NCI-H1105 treated with DMSO at 0.1 percent for 48 hours (cell line): ENCODE data around the gene RAMP1.
A peak's percentile ranks its signal among the peaks of the same experiment; 100 is the strongest.
"Not testable (repeated sequence)": the region's sequence is repeated elsewhere in the genome, so short reads cannot be mapped to it uniquely, and the experiment has no call there.

Experiments used
- DNase-seq: peaks from one replicate; lab custom pipeline; 2025; lab: John Stamatoyannopoulos, UW

Gene RAMP1

DNA sequence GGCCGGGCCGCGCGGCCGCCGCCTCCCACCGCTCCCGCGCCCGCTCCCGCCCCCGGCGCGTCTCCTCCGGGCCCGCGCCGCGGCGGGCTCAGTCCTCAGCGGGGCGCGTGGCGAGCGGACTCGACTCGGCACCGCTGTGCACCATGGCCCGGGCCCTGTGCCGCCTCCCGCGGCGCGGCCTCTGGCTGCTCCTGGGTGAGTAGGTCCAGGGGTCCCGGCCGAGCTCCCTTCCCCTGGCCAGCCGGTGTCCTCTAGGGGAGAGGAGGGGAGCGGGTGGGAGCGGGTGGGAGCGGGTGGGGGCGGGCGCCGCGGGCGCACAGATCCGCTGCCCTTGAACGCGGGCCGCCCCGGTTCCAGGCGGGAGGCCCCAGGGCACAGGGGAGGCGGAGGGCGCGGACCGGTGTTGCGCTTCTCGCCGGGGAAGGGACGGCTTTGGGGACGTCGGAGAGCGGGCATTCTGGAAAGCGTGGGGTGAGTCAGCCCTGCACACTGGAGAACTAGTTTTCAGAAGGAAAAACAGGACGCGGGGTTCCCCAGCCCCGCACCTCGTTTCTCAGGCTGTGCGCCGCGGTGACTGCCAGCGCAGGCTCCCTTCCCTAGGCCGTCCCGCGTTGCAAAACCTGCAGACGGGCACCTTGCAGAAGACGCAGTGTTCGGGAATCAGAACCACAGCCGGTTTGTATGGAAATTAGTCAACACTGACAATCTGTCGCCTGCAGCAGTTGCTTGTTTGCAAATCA, at the start of gene RAMP1:
TSS of gene RAMP1 (plus strand) at position 91 of the 740 bp plus-strand sequence. CDS start at position 144, 53 bp downstream.
- no peak for DNase-seq

DNA sequence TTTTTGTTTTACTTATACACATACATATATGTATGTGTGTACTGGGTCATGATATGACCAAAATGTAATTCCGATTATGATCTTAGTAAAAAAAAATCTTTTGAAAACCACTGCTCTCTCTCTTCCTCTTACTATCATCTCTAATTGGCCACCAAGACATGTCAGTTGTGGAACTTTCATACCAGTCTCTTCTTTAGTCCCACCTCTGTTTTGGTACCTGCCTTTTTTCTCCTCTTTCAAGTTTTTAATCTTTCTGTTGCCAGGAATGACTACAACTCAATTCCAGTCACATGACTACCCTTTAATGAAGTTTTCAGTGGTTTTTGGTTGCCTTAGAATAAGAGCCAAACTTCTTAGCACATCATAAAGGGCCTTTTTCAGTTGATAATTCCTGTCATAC, 43.8 kb upstream of the RAMP1 start:
- no peak for DNase-seq

DNA sequence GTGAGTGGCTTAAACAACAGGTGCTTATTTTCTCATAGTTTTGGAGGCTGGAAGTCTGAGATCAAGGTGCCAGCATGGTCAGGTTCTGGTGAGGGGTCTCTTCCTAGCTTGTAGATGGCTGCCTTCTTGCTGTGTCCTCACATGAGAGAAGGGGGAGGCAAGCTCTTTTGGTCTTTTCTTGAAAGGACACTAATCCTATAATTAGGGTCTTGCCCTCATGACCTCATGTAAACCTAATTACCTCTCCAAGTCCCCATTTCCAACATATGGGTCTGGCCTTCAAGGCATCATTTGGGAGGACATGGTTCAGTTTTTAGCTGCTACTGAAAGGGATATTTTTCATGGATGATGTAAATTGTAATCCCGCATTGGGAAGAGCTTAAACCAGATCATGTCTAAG, 42.9 kb upstream of the RAMP1 start:
- DNase-seq = no peak

DNA sequence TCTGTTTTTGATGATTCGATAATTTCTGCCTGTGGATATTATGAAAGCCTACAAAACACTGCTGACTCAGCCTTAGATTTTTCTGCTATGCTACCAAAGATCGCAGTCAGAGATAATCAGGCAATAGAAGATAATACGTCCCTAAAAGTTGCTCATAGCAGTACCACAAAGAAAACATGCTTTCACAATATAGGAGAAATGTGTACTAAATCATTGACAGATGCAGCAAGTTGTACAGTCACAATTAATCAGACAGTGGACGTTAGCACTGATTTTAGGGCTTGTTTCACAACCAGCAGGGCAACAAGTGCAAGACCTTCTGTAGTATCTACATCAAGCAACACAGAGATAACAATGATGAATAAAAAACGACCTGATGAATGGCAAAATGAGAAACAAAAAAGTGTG, 41.4 kb upstream of the RAMP1 start:
- no peak for DNase-seq

DNA sequence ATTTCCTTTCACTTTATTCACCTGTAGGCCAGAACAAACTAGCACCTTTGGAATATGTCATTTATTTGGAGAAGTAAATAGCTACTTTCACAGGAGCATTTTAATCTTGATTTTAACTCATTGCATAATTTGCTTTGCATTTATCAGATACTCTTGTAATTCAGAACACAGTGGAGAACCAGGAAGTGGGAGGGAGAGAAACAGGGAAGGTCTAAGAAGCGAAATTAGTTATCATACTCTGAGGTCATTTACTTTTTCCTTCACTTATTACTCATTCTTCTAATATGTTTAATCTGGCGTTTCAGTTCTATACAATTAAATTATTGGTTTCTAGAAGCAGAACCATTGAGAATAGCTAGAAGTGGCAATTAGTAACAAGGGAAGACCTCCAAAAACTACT, 40.2 kb upstream of the RAMP1 start:
- DNase-seq = no peak

DNA sequence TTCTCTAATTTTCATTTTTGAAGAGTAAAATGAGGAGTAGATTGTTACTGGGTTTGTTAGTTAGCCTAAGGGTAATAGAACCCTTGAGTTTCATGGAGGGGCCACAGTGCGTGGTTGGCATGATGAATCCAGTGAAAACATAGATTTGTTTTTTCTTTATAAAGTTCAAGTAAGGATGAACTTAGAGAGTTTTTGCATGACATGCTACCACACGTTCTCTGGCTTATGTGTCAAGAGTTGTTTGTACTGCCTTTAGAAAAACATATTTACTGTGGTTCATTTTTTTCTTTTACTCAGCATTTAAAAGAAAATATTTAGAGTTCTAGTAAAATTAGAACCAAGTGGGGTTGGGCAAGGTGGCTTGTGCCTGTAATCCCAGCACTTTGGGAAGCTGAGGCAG, 39.0 kb upstream of the RAMP1 start:
- DNase-seq = no peak

DNA sequence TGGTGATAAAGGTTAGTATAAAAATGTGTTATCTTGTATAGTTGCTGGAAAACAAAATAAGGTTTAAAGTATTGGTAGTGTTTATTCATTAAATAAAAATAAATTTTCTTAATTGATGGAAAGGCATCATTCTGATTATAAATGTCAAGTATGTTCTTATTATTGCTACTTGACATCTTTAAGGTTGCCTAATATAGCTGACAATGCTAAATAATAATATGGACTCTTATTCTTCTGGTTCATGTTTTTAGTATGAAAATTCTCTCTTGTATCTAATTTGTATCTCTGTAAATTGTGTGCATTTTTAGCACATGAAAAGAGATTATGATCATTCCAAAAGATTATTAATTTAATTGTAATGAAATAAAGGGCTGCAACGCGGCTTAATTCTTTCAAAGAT, 35.9 kb upstream of the RAMP1 start:
- no peak for DNase-seq

DNA sequence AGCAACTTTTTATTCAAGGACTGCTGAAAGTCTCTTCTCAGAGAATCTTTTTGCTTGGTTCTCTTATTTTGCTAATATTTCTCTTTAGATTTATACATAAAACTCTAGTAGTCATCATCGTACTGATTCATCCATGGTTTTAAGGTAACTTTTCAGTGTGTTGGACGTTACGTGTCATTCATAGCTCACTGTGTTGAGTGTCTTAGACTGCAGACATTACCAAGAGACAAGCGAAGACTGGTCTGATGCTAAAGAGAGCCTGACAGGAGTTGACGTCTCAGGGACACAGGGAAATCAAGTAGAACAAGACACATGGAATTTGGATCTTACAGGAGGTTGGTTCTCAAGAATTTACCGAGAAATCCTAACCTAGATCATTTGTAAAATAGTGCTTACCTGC, 35.3 kb upstream of the RAMP1 start:
- DNase-seq = no peak

DNA sequence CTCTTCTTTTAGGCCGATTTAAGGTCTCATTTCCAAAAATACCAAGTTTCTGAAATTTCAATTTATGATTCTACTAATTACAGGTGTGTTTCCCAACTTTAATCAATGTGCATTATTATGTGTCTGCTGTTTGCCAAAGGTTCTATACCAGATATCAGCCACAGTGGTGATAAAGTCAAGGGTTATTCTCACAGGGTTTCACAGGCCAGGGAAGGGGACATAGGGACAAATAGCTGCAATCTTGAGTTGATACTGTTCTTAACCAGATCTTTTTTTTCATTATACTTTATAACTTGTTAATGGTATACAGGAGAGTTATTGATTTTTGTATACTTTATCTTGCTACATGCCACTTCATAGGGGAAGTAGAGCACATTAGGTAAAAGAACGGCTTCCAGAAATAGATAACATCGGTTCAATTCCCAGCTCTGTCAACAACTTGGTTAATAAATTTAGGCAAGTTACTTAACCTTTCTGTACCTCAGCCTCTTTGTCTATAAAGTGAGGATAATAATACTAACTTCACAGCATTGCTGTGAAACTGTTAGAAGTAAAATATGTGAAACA, 31.9 kb upstream of the RAMP1 start:
- no peak for DNase-seq

DNA sequence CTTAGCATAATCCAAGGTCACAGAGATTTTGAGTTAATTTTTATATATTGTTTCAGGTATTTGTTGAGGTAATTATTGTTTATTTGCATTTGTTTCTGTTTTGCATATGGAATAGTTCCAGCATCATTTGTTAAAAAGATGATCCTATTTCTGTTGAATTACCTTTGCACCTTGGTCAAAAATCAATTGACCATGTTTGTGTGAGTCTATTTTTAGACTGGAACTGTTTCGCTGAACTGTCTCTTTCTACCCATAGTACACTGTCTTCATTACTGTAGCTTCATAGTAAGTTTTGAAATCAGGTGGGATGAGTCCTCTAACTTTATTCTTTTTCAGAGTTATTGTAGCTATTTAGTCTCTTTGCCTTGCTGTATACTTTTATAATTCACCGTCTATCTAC, 28.9 kb upstream of the RAMP1 start:
- no peak for DNase-seq

DNA sequence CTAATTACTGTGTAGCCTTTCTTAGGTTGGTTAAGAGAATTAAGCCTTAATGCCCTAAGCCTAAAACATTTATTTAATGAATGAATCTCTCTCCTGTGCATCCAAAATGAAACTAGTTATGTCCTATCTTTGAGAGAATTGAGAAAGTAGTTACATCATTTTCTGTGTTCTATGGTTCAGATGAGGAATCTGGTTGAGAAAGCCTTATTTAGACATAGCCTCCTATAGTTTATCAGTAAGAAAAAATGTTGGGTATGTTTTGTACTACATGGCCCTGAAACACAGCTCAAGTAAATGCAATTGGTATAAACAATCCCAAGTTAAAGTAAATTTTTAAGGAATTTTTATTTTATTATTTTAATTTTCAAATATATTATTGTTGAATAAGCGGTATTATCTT, 25.9 kb upstream of the RAMP1 start:
- no peak for DNase-seq

DNA sequence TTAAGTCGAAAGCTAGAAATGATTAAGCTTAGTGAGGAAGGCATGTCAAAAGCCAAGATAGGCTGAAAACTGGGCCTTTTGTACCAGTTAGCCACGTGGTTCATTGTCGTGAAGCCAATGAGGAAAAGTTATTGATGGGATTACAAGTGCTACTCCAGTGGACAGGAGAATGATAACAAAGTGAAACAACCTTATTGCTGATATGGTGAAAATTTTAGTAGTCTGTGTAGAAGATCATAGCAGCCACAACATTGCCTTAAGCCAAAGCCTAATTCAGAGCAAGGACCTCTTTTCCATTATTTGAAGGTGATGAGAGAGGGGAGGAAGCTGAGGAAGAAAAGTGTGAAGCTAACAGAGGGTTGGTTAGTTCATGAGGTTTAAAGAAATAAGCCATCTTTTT, 24.1 kb upstream of the RAMP1 start:
- no peak for DNase-seq

DNA sequence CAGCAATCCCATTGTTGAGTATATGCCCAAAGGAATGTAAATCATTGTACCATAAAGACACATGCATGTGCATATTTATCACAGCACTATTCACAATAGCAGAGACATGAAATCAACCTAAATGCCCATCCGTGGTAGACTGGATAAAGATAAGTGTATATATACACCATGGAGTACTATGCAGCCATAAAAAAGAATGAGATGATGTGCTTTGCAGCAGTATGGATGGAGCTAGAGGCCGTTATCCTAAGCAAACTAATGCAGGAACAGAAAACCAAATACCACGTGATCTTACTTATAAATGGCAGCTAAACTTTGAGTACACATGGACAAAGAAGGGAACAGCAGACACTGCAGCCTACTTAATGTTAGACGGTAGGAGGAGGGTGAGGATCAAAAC, 18.4 kb upstream of the RAMP1 start:
- DNase-seq = no peak

DNA sequence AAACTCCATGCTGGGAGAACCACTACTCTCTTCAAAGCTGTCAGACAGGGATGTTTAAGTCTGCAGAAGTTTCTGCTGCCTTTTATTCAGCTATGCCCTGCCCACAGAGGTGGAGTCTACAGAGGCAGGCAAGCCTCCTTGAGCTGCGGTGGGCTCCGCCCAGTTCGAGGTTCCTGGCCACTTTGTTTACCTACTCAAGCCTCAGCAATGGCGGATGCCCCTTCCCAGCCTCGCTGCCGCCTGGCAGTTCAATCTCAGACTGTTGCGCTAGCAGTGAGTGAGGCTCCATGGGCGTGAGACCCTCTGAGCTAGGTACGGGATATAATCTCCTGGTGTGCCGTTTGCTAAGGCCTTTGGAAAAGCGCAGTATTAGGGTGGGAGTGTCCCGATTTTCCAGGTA, 10.5 kb upstream of the RAMP1 start:
- not testable (repeated sequence) for DNase-seq

DNA sequence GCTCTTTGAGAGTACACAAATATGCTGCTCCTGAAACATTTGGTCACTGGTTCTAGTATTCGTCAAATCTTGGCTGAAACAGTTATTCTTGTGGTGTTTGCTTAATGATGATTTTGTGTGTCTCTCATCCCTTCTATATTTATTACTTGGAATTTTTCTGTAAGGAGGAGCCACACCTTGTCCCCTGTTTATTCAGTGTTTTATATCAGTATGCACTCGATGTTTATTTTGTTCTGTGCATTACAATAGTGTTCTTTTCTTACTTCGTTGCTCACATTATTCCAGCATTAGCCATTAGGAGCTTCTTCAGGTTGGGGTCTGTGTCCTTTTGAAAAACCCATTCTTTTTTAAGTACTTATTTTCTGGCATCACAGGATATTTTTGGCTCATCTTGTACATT, 5.1 kb upstream of the RAMP1 start:
- DNase-seq = no peak

DNA sequence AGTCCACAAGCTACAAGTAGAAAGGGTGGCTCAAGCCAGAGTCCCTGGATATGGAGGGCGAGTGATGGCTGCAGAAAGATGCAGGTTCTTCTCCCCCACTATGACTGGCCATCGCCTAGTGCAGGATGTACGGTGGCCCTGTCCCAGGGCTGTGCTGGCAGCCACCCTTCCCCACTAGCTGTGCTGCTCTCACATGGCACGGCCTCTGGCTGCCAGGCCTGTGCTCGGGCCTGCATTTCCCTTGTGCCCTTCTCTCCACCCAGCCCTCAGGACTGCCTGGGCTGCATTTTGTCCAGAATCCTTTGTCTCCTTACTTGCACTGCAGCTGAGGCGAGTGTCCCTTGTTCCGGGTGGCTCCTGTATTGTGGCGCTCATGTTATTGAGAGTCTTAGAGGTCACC, 1.6 kb upstream of the RAMP1 start:
- DNase-seq = no peak

DNA sequence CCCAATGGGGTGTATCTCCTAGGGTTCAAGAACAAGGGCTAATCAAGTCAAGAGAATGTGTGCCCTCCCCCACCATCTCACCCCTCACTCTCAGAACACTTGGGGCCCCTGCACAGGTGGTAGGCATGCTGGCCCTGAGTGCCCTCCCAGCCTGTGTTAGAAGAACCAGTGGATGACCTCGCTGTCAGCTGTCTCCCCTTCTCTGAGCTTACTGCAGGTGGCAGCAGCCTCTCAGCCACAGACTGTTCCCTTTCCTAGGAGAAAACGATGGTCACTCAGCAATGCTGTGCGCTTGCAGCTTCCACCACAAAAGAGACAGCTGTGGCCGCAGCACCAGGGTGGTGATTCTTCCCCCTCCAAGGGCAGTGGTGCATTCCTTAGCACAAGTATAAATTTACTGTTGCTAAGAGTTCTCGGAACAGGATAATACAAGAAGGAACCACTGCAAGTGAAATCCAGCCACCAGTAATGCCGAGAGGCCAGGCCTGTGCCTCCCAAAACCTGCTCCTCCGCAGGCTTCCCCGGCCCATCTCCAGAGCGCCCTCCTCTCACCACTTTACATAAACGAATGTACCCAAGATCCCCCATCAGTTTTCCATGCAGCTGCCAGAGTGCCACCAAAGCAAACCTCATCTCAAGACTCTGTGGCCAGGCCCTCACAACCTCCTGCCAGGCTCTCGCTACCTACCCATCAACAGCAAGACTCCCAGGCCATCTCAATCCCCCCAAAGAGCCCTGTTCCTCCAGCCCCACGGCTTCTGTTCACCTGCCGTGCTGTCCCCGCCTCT, 935 bp upstream of the RAMP1 start:
- DNase-seq = peak; percentile 17

DNA sequence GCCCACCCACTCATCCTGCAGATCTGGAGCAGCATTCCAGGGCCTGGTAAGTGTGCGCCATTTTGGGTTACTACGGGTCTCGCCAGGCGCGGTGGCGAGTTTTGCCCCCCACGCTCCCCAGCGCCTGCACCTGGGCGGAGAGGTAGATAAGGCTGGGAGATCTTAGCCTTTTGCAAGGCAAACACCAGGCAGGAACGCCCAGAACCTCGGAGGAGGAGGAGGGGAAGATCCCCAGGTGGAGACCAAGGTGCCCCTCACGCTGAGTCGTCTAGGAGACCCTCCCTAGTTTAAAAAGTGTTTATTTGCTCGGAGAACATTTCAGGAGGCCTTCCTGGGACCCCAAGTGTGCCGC, 365 bp upstream of the RAMP1 start:
- DNase-seq = no peak

DNA sequence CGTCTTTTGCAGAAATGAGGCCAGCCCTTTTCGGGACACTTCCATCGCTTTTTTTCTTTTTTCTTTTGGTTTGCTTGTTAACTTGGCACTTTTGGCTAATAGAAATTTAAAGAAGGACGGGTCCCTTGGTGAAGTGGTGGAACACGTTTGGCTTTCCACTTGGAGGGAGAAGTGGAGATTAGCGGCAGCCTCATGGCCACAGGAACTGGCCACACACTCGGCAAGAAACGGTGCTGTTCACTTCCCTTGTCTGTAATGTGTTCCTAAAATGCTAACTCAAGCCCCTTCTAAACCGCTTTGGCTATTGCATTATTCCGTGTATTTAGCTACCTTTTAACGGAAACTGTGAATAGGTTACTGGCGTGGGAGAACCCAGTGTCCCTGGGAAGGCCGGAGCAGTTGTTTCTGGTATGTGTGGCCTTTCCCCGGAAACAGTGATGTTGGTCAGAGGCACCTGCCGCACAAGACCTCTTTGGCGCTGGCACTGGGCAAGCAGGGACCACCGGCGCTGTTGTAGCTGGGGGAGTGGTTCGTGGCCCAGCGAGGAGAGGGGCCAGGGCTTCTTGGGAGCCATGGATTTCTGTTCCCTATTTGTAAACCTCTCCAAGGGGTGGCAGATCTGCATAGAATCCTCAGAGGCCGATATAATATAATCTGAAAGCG, 981 bp downstream of the RAMP1 start:
- no peak for DNase-seq

DNA sequence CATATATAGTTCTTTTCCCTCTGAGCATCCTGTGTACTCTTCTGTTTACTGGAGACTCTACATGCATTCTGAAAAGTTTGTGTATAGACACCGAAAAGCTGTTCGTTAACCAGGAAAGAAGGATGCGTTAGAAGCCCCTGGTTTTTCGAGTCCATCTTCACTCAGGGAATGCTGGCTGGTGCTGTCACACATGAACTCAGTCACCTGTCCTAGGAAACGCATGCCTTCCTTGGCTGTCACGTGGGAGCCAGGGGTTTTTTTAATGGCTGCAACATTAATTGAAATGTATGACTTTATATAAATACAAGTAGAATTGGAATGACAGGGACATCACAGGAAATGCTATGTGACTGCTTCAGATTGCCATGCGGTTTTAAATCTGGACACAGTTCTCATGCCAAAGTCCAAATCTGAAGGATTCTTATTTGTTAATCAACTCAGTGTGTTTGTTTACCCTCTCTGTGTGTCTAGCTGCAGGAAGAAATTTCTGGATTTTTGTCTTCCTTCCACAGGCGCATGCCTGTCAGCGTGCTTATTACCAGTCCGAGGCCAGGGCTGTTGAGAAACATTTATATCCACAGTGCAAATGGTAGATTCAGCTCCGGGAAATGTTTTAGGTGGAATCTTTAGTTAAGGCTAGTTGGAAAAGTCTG, 2.6 kb downstream of the RAMP1 start:
- DNase-seq = no peak

DNA sequence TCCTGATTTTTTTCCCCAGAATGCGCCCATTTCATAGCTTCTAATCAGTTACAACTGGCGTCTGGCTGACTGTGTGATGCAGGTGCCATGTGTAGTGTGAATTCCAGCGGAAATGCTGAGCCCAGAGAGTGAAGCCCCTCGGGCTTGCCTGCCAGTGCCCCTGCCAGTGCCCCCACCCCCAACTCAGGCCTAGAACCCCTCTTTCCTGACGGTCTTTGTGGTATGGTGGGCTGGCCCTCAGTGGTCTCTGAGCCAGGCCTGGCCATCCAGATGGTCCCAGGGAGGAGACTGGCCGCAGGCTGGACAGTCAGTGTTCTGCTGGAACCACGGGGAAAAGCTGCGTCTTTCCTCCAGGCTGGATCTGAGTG, 3.1 kb downstream of the RAMP1 start:
- DNase-seq = no peak

DNA sequence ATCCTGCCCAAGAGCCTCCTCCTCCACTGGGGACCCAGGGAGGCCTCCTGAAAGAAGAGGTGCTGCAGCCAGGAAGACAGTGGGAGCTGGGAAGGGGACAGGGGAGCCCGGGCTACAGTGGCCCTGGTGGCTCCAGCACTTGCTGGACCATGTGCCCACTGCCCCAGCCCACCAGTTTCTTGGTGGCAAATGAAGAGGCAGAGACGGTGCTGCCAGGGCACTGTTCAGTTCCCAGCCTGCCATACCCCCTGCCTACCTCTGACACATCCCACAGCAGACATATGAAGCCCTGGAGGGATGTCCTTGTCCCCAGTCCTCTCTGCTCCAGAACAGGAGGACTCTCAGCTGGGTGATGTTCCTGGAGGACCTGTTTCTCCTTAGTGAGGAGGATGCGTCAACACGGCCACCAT, 3.7 kb downstream of the RAMP1 start:
- no peak for DNase-seq
